ENCODE results near the gene SSX1.
"Not testable (repeated sequence)": the region's sequence is repeated elsewhere in the genome, so short reads cannot be mapped to it uniquely, and the experiment has no call there.

SSX1 gene, protein sequence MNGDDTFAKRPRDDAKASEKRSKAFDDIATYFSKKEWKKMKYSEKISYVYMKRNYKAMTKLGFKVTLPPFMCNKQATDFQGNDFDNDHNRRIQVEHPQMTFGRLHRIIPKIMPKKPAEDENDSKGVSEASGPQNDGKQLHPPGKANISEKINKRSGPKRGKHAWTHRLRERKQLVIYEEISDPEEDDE

DNA sequence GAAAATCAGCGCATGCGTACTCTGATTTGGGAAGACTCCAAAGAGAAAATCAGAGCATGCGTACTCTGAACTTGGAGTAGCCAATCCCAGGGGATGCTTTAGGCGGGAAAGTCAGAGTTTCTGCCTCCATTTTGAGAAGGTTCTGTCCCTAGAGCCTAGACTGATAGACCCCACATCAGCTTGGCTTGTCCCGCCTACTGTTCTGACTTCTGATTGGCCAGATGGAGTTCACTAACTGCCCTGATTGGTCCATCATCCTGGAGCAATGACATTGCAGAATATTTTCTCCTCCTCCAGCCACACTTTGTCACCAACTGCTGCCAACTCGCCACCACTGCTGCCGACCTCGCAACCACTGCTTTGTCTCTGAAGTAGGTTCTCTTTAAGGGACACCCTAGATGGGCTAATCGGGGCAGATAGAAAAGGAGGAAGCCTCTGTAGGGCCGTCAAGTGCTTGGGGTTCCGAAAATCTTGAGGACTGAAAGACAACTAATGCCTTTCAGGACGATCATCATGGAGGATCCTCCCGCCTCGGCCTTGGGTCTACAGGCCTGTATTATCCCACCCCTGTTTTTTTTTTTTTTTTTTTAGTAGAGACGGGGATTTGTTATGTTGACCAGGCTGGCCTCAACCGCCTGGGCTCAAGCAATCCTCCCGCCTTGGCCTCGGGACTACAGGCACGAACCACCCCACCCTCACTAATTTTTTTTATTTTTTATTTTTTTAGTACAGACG is at the start of gene SSX1:
SSX1 (plus strand) TSS at position 331 of the 735 bp plus-strand sequence. CDS start 1,850 bp downstream, outside the sequence.
- not testable (repeated sequence) for DNase-seq

DNA sequence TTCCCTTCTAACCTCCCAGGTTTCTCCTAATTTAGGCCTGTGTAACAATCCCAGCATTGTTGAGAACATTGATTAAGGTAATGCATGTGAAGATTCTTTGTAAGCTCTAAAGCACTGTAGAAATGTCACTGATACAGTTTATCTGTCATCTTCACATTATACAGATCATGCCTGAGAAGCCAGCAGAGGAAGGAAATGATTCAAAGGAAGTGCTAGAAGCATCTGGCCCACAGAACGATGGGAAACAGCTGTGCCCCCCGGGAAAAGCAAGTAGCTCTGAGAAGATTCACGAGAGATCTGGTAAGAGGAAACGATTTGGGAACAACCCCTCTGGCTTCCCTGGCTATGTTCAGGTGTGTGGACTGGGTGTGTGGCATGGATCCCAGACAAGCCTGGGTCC is 40.9 kb upstream of the SSX1 start:
- DNase-seq = not testable (repeated sequence)

DNA sequence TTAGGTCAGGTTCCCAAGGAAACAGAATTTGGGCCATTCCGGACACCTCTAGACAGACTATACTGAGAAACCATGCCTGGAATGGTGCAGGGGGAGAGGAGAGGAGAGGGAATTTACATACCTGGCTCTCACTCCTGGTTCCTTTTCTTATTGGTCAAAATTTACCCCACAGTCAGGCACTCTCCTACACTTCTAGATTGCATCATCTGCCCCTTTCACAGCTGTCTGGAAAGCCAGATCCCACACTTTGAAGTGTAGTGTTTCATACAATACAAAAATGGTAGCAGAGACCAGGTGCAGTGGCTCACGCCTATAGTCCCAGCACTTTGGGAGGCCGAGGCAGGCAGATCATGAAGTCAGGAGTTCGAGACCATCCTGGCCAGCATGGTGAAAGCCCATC is 31.0 kb upstream of the SSX1 start:
- not testable (repeated sequence) for DNase-seq

GRCh38 chrX:48252945-48253344 is 2.2 kb upstream of the SSX1 start:
- not testable (repeated sequence) for DNase-seq

DNA sequence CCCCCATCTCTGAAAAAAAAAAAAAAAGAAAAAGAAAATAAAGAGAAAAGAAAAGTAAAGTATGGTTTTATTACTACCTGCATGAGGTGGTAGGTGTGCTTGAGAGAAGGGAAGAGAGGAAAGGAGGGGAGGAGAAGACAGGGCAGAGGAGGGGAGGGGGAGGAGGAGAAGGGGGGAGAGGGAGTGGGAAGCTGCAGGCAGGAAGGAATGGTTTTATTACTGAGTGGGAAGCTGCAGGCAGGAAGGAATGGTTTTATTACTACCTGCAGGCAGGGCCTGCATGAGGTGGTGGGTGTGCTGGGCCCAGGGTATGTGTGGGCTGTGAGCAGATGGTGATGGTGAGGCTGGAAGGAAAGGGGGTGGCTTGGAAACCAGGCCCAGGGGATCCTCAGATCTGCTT is 19.2 kb downstream of the SSX1 start:
- not testable (repeated sequence) for DNase-seq

DNA sequence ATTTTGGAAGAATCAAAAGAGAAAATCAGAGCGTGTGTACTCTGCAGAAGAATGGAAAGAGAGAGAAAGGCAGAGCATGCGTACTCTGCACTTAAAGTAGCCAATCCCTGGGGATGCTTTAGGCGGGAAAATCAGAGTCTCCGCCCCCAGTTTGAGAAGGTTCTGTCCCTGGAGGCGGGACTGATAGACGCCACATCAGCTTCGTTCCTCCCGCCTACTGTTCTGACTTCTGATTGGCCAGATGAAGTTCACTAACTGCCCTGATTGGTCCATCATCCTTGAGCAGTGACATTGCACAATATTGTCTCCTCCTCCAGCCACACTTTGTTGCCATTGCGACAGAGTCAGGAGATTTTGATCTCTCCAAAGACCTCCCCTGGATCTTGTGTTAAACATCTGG is 23.8 kb downstream of the SSX1 start:
- DNase-seq = no peak

GRCh38 chrX:48280729-48281128 is 25.5 kb downstream of the SSX1 start:
- not testable (repeated sequence) for DNase-seq

DNA sequence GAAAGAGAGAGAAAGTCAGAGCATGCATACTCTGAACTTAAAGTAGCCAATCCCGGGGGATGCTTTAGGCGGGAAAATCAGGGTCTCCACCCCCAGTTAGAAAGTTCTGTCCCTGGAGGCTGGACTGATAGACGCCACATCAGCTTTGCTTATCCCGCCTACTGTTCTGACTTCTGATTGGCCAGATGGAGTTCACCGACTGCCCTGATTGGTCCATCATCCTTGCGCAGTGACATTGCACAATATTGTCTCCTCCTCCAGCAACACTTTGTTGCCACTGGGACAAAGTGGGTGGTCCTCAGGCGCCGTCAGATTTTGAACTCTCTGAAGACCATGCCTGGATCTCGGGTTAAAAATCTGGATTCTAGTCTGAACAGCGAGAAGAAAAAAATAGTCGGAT is 51.0 kb downstream of the SSX1 start:
- DNase-seq = no peak

DNA sequence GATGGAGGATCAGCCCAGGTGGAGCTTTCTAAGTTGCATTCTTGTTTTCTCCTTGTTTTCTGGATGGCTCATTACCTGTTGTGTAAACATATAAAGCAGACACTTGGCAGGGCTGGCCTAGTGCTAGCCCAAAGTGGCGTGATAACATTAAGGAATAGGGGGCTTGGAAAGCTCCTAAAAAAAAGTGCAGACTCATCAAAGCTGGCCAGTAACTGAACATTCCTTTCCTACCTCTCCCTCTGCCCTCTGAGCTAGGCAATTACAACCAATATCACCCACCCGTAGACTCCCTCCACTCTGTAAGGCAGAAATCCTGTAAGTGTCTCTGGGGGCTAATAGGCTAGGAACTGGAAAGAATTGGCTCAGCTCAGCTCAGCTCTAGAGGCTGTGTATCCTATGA is 58.8 kb downstream of the SSX1 start:
- DNase-seq = not testable (repeated sequence)
